ENCODE measurements around the gene GRIK5.

The GRIK5 gene

GRCh38 chr19:42030645-42031440 is 39.2 kb downstream of the GRIK5 start:
- no peak for DNase-seq (ENCODE audit: low read depth)
- no peak overlapping the region for H3K4me3 ChIP-seq (ENCODE audit: low read depth, low read length)
- no peak for TF ChIP-seq CTCF (IDR thresholded peaks at IDR 0.05; ENCODE audit: control insufficient read depth, extremely low read depth, insufficient read depth)

GRCh38 chr19:42028304-42029216 is 41.4 kb downstream of the GRIK5 start:
- peak; percentile 29; the same call in 1 of the 2 replicates for TF ChIP-seq CTCF (IDR thresholded peaks at IDR 0.05; ENCODE audit: control insufficient read depth, extremely low read depth, insufficient read depth)
- DNase-seq (ENCODE audit: low read depth) = no peak
- H3K4me3 ChIP-seq (ENCODE audit: low read depth, low read length) = no peak overlapping the region

- TF ChIP-seq CTCF (IDR thresholded peaks at IDR 0.05; ENCODE audit: control insufficient read depth, extremely low read depth, insufficient read depth) = no peak
- H3K4me3 ChIP-seq (ENCODE audit: low read depth, low read length) = no peak overlapping the region
- no peak for DNase-seq (ENCODE audit: low read depth)
Measured at GRCh38 chr19:42024622-42025111, 45.3 kb downstream of the GRIK5 start.

- no peak for DNase-seq (ENCODE audit: low read depth)
- no peak for TF ChIP-seq CTCF (IDR thresholded peaks at IDR 0.05; ENCODE audit: control insufficient read depth, extremely low read depth, insufficient read depth)
- no peak overlapping the region for H3K4me3 ChIP-seq (ENCODE audit: low read depth, low read length)
Measured at GRCh38 chr19:42023943-42024260, 46.1 kb downstream of the GRIK5 start.

GRCh38 chr19:42023121-42023942 is 46.7 kb downstream of the GRIK5 start:
- no peak for DNase-seq (ENCODE audit: low read depth)
- no peak overlapping the region for H3K4me3 ChIP-seq (ENCODE audit: low read depth, low read length)
- peak; percentile 21; the same call in 1 of the 2 replicates for TF ChIP-seq CTCF (IDR thresholded peaks at IDR 0.05; ENCODE audit: control insufficient read depth, extremely low read depth, insufficient read depth)

- no peak overlapping the region for H3K4me3 ChIP-seq (ENCODE audit: low read depth, low read length)
- TF ChIP-seq CTCF (IDR thresholded peaks at IDR 0.05; ENCODE audit: control insufficient read depth, extremely low read depth, insufficient read depth) = no peak
- no peak for DNase-seq (ENCODE audit: low read depth)
Measured at GRCh38 chr19:42022616-42023015, 47.4 kb downstream of the GRIK5 start.
